H9 (cell line): ENCODE data around the gene RPAP2. TPM values are rescaled to one million over a fixed set of nuclear protein-coding genes. Genes with fewer than 3 reads are reported as not detected.

Experiments used
- DNase-seq: peaks from one replicate; pipeline ENCODE4 v3.0.0-alpha.2; 2017
- H2AFZ ChIP-seq: one replicate; pipeline ENCODE4 v1.6.1; 2013; ENCODE audit warnings: mild to moderate bottlenecking, low read length, control low read depth, moderate library complexity
- H2AK5ac ChIP-seq: 2 replicates; pipeline ENCODE4 v1.6.1; 2013; ENCODE audit warnings: low read length, control low read depth, mixed read lengths; ENCODE audit not compliant: insufficient read length
- H2BK120ac ChIP-seq: one replicate; pipeline ENCODE4 v1.6.1; 2013; ENCODE audit warnings: low read depth, mild to moderate bottlenecking, low read length, control low read depth, inconsistent platforms; ENCODE audit not compliant: poor library complexity, severe bottlenecking
- H2BK12ac ChIP-seq: 2 replicates; pipeline ENCODE4 v1.6.1; 2013; ENCODE audit warnings: low read length, control low read depth, mixed read lengths, low read depth; ENCODE audit not compliant: insufficient read length
- H2BK15ac ChIP-seq: 2 replicates; pipeline ENCODE4 v1.6.1; 2013; ENCODE audit warnings: low read depth, low read length, control low read depth
- H2BK20ac ChIP-seq: one replicate; pipeline ENCODE4 v1.6.1; 2013; ENCODE audit warnings: low read depth, mild to moderate bottlenecking, low read length, control low read depth, inconsistent platforms; ENCODE audit not compliant: poor library complexity, severe bottlenecking
- H2BK5ac ChIP-seq: 2 replicates; pipeline ENCODE4 v1.6.1; 2013; ENCODE audit warnings: low read length, control low read depth, mixed read lengths; ENCODE audit not compliant: insufficient read length
- H3K14ac ChIP-seq: 2 replicates; pipeline ENCODE4 v1.6.1; 2013; ENCODE audit warnings: low read length, control low read depth; ENCODE audit not compliant: insufficient read depth
- H3K18ac ChIP-seq: 2 replicates; pipeline ENCODE4 v1.6.1; 2013; ENCODE audit warnings: low read depth, mild to moderate bottlenecking, mixed read lengths, low read length, control low read depth; ENCODE audit not compliant: insufficient read length
- H3K23ac ChIP-seq: 2 replicates; pipeline ENCODE4 v1.6.1; 2013; ENCODE audit warnings: low read length, control low read depth, mixed read lengths, low read depth; ENCODE audit not compliant: insufficient read length
- H3K23me2 ChIP-seq: 2 replicates; pipeline ENCODE4 v1.6.1; 2013; ENCODE audit warnings: low read depth, mild to moderate bottlenecking, mixed read lengths, low read length, control low read depth; ENCODE audit not compliant: insufficient read length, poor library complexity, severe bottlenecking
- H3K27ac ChIP-seq: 2 replicates; pipeline ENCODE4 v1.5.1; 2013; ENCODE audit warnings: low read length, control low read depth, mixed read lengths, low read depth; ENCODE audit not compliant: insufficient read length
- H3K27me3 ChIP-seq: 2 replicates; pipeline ENCODE4 v1.6.1; 2013; ENCODE audit warnings: low read length, control low read depth, inconsistent platforms; ENCODE audit not compliant: insufficient read depth
- H3K4ac ChIP-seq: 2 replicates; pipeline ENCODE4 v1.6.1; 2013; ENCODE audit warnings: low read depth, mild to moderate bottlenecking, control low read depth, inconsistent platforms, low read length, moderate library complexity
- H3K4me1 ChIP-seq: 2 replicates; pipeline ENCODE4 v1.6.1; 2013; ENCODE audit warnings: low read length, control low read depth, inconsistent platforms; ENCODE audit not compliant: insufficient read depth
- H3K4me2 ChIP-seq: 2 replicates; pipeline ENCODE4 v1.6.1; 2013; ENCODE audit warnings: low read length, control low read depth, mixed read lengths; ENCODE audit not compliant: insufficient read length, insufficient read depth
- H3K56ac ChIP-seq: 2 replicates; pipeline ENCODE4 v1.6.1; 2013; ENCODE audit warnings: low read depth, mild to moderate bottlenecking, mixed read lengths, low read length, control low read depth; ENCODE audit not compliant: insufficient read length
- H3K79me1 ChIP-seq: 2 replicates; pipeline ENCODE4 v1.6.1; 2013; ENCODE audit warnings: low read depth, mild to moderate bottlenecking, moderate library complexity, low read length, control low read depth, inconsistent platforms; ENCODE audit not compliant: insufficient read depth, poor library complexity, severe bottlenecking
- H3K79me2 ChIP-seq: 2 replicates; pipeline ENCODE4 v1.6.1; 2013; ENCODE audit warnings: low read length, control low read depth, inconsistent platforms; ENCODE audit not compliant: insufficient read depth
- H3K9ac ChIP-seq: 2 replicates; pipeline ENCODE4 v1.6.1; 2013; ENCODE audit warnings: low read length, control low read depth, mixed read lengths; ENCODE audit not compliant: insufficient read length; ENCODE audit errors: extremely low read depth
- H3K9me3 ChIP-seq: one replicate; pipeline ENCODE4 v1.6.1; 2013; ENCODE audit warnings: low read depth, low read length, inconsistent platforms; ENCODE audit not compliant: control insufficient read depth
- H3T11ph ChIP-seq: one replicate; pipeline ENCODE4 v1.6.1; 2013; ENCODE audit warnings: mild to moderate bottlenecking, low read length, control low read depth, inconsistent platforms
- H4K20me1 ChIP-seq: one replicate; pipeline ENCODE4 v1.6.1; 2013; ENCODE audit not compliant: control insufficient read depth, insufficient read length, insufficient read depth
- H4K5ac ChIP-seq: 2 replicates; pipeline ENCODE4 v1.6.1; 2013; ENCODE audit warnings: low read depth, mild to moderate bottlenecking, mixed read lengths, low read length, control low read depth; ENCODE audit not compliant: insufficient read length
- H4K8ac ChIP-seq: replicated peaks from 2 replicates; pipeline ENCODE4 v1.6.1; 2013; ENCODE audit warnings: low read length, control low read depth, mixed read lengths, low read depth; ENCODE audit not compliant: insufficient read length
- H4K91ac ChIP-seq: 2 replicates; pipeline ENCODE4 v1.6.1; 2013; ENCODE audit warnings: low read depth, mild to moderate bottlenecking, moderate library complexity, mixed read lengths, low read length, control low read depth; ENCODE audit not compliant: insufficient read length
- H3K27ac Mint-ChIP-seq, 3 experiments: 2 replicates in 2 of 3; 3 replicates in 1 of 3; pipeline ENCODE4 v1.8.0; 2020 to 2021; ENCODE audit warnings: mixed read lengths in 3 of 3, mild to moderate bottlenecking in 1 of 3, moderate library complexity in 1 of 3
- H3K27me3 Mint-ChIP-seq: 2 replicates; pipeline ENCODE4 v1.8.0; 2021; ENCODE audit warnings: low read depth, mild to moderate bottlenecking, moderate library complexity, mixed read lengths
- H3K36me3 Mint-ChIP-seq, 3 experiments: 2 replicates in 2 of 3; 3 replicates in 1 of 3; pipeline ENCODE4 v1.8.0; 2020 to 2021; ENCODE audit warnings: low read depth in 3 of 3, mixed read lengths in 3 of 3; ENCODE audit not compliant: insufficient read depth in 1 of 3
- H3K4me1 Mint-ChIP-seq, 2 experiments: 2 replicates each; pipeline ENCODE4 v1.8.0; 2020; ENCODE audit warnings: mixed read lengths in 2 of 2
- H3K4me3 Mint-ChIP-seq, 2 experiments: 2 replicates in 1 of 2; 3 replicates in 1 of 2; pipeline ENCODE4 v1.8.0; 2020 to 2021; ENCODE audit warnings: mild to moderate bottlenecking in 2 of 2, mixed read lengths in 2 of 2, moderate library complexity in 1 of 2
- H3K9me3 Mint-ChIP-seq, 2 experiments: 2 replicates in 1 of 2; 3 replicates in 1 of 2; pipeline ENCODE4 v1.8.0; 2020; ENCODE audit warnings: mild to moderate bottlenecking in 2 of 2, mixed read lengths in 2 of 2, moderate library complexity in 1 of 2
- total RNA-seq: library from RNA; stranded (reverse); gene quantifications from 2 replicates; pipeline ENCODE4 v1.2.1, GENCODE V29; 2021
- TF ChIP-seq, protein P1 (sequence below): fragments of 200-600 bp; sonication (generic); conservative IDR thresholded peaks from 3 replicates; pipeline ENCODE4 v1.8.0; 2021; ENCODE audit warnings: antibody characterized with exemption, mild to moderate bottlenecking

Gene RPAP2
- total RNA-seq, 1 experiment from 2014 or later, result 27.4 TPM

- Histone ChIP-seq H2BK12ac (no peak overlapping the region), H3K79me1 (no peaks in the 10 kb centered on the region), H3T11ph (no peak overlapping the region), H3K9ac (no peak overlapping the region), H3K4ac (no peak overlapping the region), H3K23me2 (no peaks in the 10 kb centered on the region), H3K14ac (no peak overlapping the region), H3K9me3 (no peaks in the 10 kb centered on the region), H2BK120ac (no peak overlapping the region), H2BK20ac (no peak overlapping the region), H3K23ac (no peak overlapping the region), H2AK5ac (no peak overlapping the region), H3K27ac (no peak overlapping the region), H3K4me2 (no peak overlapping the region), H3K56ac (no peak overlapping the region), H4K20me1 (no peaks in the 10 kb centered on the region), H4K91ac (no peak overlapping the region), H4K5ac (no peak overlapping the region), H2BK15ac (no peak overlapping the region), H3K79me2 (no peaks in the 10 kb centered on the region), H2BK5ac (no peak overlapping the region), H3K18ac (no peak overlapping the region), H2AFZ (no peak overlapping the region), H3K4me1 (no peaks in the 10 kb centered on the region), H4K8ac (no peak overlapping the region), H3K27me3 (no peaks in the 10 kb centered on the region)
- no peaks in the 10 kb centered on the region; the same call in 1 of the 2 replicates for H3K27me3 Mint-ChIP-seq
- TF ChIP-seq, protein P1, sequence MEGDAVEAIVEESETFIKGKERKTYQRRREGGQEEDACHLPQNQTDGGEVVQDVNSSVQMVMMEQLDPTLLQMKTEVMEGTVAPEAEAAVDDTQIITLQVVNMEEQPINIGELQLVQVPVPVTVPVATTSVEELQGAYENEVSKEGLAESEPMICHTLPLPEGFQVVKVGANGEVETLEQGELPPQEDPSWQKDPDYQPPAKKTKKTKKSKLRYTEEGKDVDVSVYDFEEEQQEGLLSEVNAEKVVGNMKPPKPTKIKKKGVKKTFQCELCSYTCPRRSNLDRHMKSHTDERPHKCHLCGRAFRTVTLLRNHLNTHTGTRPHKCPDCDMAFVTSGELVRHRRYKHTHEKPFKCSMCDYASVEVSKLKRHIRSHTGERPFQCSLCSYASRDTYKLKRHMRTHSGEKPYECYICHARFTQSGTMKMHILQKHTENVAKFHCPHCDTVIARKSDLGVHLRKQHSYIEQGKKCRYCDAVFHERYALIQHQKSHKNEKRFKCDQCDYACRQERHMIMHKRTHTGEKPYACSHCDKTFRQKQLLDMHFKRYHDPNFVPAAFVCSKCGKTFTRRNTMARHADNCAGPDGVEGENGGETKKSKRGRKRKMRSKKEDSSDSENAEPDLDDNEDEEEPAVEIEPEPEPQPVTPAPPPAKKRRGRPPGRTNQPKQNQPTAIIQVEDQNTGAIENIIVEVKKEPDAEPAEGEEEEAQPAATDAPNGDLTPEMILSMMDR, result no peak
- no peak overlapping the region for H3K27ac Mint-ChIP-seq
- no peak overlapping the region for H3K4me3 Mint-ChIP-seq
- no peak for DNase-seq
- peaks cover 0 to 5% of the 10 kb centered on the region in 2 experiments; a peak in 1 of 4 replicates for H3K4me1 Mint-ChIP-seq
- peaks cover 5 to 21% (median 10%) of the 10 kb centered on the region in 3 experiments for H3K36me3 Mint-ChIP-seq
- peaks cover 22 to 25% of the 10 kb centered on the region in 2 experiments for H3K9me3 Mint-ChIP-seq
These were observed 100.2 kb downstream of the RPAP2 start for GRCh38 chr1:92399076-92399475.
